HG03064 (cell line): Measurements from ENCODE around the gene ALG10B.
"Not testable (repeated sequence)": the region's sequence is repeated elsewhere in the genome, so short reads cannot be mapped to it uniquely, and the experiment has no call there.

Experiments used
- ATAC-seq: cut with Tn5 transposase; IDR thresholded peaks from one replicate; pipeline ENCODE4 v1.9.1; 2021; ENCODE audit warnings: low read depth; ENCODE audit not compliant: unreplicated experiment

ALG10B gene

GRCh38 chr12:38316391-38317129, at the start of gene ALG10B:
TSS of gene ALG10B (plus strand) at chr12:38316774. CDS start at chr12:38316894, 120 bp downstream.
- peak; percentile 100 for ATAC-seq

- no peak for ATAC-seq
These were observed 48.0 kb upstream of the ALG10B start for GRCh38 chr12:38268612-38269011.

- ATAC-seq: no peak
These were observed 46.7 kb upstream of the ALG10B start for GRCh38 chr12:38269897-38270296.

- no peak for ATAC-seq
These were observed 36.8 kb upstream of the ALG10B start for GRCh38 chr12:38279756-38280155.

- ATAC-seq: no peak
These were observed 33.7 kb upstream of the ALG10B start for GRCh38 chr12:38282886-38283285.

- ATAC-seq: no peak
These were observed 27.2 kb upstream of the ALG10B start for GRCh38 chr12:38289396-38289795.

- ATAC-seq: no peak
These were observed 25.4 kb upstream of the ALG10B start for GRCh38 chr12:38291160-38291559.

GRCh38 chr12:38302972-38303371, 13.6 kb upstream of the ALG10B start:
- ATAC-seq: not testable (repeated sequence)

- ATAC-seq: not testable (repeated sequence)
These were observed 5.4 kb downstream of the ALG10B start for GRCh38 chr12:38321966-38322365.

GRCh38 chr12:38324912-38325311, 8.3 kb downstream of the ALG10B start:
- no peak for ATAC-seq

GRCh38 chr12:38327356-38327755, 10.8 kb downstream of the ALG10B start:
- ATAC-seq: no peak

- no peak for ATAC-seq
These were observed 11.8 kb downstream of the ALG10B start for GRCh38 chr12:38328306-38328895.

GRCh38 chr12:38330414-38330813, 13.8 kb downstream of the ALG10B start:
- ATAC-seq: not testable (repeated sequence)

- no peak for ATAC-seq
These were observed 16.2 kb downstream of the ALG10B start for GRCh38 chr12:38332814-38333213.

GRCh38 chr12:38342444-38342843, 25.9 kb downstream of the ALG10B start:
- ATAC-seq: no peak

GRCh38 chr12:38343256-38343655, 26.7 kb downstream of the ALG10B start:
- ATAC-seq: not testable (repeated sequence)

- ATAC-seq: not testable (repeated sequence)
These were observed 27.3 kb downstream of the ALG10B start for GRCh38 chr12:38343916-38344315.

- peak; percentile 99 for ATAC-seq
These were observed 34.0 kb downstream of the ALG10B start for GRCh38 chr12:38350342-38351174.

GRCh38 chr12:38351175-38351508, 34.6 kb downstream of the ALG10B start:
- not testable (repeated sequence) for ATAC-seq

- ATAC-seq: no peak
These were observed 50.9 kb downstream of the ALG10B start for GRCh38 chr12:38367506-38367905.

GRCh38 chr12:38370311-38370710, 53.7 kb downstream of the ALG10B start:
- no peak for ATAC-seq
